HG02571 (cell line): Measurements from ENCODE around the gene RPS6KA4.
"Not testable (repeated sequence)": the region's sequence is repeated elsewhere in the genome, so short reads cannot be mapped to it uniquely, and the experiment has no call there.

ENCODE experiments used
- ATAC-seq: cut with Tn5 transposase; IDR thresholded peaks from one replicate; pipeline ENCODE4 v1.9.1; 2021; ENCODE audit warnings: mild to moderate bottlenecking, moderate library complexity; ENCODE audit not compliant: unreplicated experiment

RPS6KA4 gene

DNA sequence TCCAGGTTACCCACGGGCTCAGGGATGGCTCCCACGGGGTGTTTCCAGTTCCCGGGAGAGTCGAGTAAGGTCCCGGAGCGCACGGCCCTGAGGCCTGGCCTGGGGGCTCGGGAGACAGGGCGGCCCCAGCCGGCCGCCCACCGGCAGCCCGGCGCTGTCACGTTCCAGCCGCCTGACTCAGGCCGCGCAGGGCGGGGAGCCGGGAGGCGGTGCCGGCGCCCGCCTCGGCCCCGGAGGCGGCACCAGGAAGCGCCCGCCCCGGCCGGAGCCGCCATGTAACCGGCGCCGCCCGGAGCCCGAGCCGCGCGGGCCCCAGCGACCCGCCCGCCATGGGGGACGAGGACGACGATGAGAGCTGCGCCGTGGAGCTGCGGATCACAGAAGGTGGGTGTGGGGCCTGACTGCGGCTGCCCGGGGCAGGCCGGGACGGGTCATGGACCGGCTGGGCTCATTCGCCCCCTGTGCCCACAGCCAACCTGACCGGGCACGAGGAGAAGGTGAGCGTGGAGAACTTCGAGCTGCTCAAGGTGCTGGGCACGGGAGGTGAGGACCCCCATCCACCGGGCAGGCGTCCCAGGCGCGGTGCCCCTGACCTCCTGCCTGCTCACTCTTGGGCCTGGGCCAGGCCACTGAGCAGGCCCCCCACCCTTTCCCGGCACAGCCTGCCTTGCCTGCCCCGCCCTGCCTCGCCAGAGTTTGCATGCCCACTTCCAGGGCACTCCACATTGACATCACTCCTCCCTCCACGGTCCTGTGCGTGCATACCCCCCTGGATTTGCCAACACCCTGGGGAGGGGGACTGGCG lies at the start of gene RPS6KA4:
TSS of gene RPS6KA4 (plus strand) at position 256 of the 805 bp plus-strand sequence. CDS start at position 330, 74 bp downstream.
- ATAC-seq, result peak; percentile 44

DNA sequence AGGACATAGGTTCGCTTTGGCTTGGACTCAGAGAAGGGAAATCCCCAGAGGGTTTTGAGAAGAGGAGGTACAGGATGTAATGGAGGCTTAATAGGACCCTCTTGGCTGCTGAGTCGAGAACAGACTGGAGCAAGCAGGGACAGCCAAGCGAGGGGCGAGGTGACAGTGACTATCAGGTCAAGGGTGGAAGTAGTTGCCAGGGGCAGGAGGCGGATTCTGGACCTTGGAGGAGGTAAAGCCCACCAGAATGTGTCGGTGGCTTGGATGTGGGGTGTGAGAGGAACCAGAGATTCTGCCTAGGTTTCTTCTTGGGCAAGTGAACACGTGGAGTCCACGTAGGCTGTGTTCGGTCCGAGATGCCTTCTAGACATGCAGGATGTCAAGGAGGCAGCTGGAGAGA lies 46.0 kb upstream of the RPS6KA4 start:
- no peak for ATAC-seq

DNA sequence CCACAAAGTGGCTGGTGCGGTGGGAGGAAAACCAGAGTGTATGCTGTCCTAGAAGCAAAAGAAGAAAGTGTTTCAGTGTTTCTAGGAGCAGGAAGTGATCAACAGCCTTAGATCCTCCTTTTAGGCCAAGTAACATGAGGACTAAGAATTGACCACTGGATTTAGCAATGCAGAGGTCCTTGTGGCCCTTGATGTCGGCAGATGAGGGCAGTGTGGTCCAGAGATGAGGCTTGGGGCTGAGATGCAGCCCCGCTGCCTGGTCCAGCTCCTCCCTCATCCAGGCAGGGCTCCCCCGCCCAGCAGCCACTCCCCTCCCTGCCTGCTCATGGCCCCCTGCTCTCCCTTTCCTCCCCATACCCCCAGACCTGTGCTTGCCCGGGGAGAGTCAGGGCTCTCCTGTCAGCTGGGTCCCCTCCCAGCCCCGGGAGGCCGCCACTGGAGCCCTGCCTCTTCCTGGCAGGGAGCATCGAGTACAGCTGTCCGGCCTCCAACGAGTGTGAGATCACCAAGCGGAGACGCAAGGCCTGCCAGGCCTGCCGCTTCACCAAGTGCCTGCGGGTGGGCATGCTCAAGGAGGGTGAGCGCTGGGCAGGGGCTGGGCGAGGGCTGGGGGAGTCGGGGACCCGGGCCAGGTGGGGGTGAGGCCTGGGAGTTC lies 45.3 kb upstream of the RPS6KA4 start:
- ATAC-seq, result no peak

DNA sequence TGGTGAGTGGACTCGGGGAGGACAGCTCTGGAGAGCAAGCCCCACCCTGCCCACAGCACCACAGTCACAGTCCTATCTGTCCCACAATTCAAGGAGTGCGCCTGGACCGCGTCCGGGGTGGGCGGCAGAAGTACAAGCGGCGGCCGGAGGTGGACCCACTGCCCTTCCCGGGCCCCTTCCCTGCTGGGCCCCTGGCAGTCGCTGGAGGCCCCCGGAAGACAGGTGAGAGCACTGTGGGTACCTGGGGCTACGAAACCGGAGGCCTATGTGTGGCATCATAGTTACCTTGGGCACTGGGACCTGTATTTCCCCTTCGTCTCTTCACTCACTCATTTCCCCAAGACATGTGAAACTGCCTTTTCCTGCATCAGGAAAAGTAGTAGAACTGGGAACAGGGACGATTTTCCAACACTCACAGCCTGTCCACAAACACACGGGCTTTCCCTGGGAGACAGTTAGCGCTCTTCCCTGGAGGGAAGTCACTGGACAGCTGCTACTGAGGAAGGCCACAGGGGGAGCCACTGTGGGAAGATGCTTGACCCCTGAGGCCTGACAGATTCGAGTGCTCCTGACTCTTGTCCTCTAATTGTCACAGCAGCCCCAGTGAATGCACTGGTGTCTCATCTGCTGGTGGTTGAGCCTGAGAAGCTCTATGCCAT lies 44.7 kb upstream of the RPS6KA4 start:
- ATAC-seq, result no peak

DNA sequence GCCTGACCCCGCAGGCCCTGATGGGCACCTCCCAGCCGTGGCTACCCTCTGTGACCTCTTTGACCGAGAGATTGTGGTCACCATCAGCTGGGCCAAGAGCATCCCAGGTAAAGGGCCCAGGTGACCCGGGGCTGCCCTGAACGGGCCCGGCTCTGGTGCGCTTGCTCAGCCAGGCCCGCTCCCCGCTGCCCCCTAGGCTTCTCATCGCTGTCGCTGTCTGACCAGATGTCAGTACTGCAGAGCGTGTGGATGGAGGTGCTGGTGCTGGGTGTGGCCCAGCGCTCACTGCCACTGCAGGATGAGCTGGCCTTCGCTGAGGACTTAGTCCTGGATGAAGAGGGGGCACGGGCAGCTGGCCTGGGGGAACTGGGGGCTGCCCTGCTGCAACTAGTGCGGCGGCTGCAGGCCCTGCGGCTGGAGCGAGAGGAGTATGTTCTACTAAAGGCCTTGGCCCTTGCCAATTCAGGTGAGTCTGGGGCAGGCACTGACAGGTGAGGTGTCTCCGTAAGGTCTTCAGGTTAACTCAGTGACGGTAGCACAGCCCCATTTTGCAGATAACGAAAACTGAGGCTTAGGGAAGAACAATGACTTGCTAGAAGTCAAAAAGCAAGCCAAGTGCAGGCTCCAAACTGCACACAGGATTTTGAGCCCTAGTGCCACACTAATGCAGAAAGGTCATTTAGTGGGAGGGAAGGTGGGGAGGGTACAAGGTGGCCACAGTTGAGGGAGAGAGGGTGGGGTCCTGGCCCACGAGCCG lies 44.0 kb upstream of the RPS6KA4 start:
- no peak for ATAC-seq

DNA sequence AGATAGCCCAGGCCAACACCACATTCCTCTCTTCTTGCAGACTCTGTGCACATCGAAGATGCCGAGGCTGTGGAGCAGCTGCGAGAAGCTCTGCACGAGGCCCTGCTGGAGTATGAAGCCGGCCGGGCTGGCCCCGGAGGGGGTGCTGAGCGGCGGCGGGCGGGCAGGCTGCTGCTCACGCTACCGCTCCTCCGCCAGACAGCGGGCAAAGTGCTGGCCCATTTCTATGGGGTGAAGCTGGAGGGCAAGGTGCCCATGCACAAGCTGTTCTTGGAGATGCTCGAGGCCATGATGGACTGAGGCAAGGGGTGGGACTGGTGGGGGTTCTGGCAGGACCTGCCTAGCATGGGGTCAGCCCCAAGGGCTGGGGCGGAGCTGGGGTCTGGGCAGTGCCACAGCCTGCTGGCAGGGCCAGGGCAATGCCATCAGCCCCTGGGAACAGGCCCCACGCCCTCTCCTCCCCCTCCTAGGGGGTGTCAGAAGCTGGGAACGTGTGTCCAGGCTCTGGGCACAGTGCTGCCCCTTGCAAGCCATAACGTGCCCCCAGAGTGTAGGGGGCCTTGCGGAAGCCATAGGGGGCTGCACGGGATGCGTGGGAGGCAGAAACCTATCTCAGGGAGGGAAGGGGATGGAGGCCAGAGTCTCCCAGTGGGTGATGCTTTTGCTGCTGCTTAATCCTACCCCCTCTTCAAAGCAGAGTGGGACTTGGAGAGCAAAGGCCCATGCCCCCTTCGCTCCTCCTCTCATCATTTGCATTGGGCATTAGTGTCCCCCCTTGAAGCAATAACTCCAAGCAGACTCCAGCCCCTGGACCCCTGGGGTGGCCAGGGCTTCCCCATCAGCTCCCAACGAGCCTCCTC lies 43.1 kb upstream of the RPS6KA4 start:
- not testable (repeated sequence) for ATAC-seq

DNA sequence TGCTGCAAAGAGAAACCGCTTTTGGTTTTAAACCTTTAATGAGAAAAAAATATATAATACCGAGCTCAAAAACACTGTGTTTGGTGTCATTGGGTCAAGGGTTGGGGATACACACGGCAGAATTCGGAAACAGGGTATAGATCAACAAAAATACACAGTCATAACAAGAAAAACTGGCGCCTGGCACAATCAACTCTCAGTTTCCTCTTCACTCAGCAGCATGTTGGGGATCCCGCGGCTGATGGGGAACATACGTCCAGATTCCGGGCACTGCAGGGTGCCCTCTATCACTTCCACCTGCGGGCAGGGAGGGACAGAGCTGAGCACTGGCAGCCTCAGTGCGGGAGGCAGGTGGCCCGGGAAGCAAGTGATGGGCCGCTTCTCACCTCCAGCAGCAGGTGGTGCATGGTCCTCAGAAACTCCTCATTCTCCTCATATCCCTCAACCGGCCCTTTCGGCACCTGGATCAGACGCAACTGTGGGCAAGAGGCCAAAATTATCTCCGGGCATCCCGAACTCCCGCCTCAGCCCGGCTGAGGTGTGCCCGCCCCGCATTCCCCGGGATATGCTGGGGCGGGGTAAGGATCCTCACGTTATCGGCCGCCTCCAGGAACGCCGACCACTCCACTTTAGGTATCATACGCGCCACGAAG lies 42.2 kb upstream of the RPS6KA4 start:
- no peak for ATAC-seq

DNA sequence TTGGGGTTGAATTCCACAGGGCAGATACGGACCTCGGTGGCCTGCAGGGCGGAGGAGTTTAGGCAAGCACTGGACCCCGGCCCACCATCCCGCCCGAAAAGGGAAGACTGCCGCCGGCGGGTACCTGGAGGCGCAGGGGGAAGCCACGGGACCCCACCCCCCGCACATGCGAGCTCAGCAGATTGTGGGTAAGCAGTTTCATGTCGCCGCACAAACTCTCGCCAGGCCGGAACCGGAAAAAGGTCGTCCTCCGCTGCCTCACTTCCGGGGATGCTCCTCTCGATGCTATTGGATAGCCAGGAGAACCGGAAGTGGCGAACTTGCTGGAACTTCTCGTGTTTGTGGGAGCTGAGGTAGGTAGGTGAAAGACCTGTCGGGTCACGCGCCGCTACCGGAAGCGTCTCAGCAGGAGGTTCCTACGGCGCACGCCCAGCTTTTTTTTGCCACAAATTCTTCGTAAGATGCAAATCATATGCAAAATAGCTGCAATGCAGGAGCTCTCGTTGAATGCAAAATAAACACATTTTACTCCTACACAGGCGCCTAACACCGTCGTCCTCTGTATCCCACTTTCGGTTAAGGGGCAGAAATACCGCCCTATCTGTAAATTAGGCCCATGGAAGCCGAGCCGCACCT lies 41.5 kb upstream of the RPS6KA4 start, which contains the start of gene TRMT112:
TSS of gene TRMT112 (minus strand) at position 235 of the 636 bp plus-strand sequence. CDS start at position 202, 33 bp downstream.
- ATAC-seq, result peak; percentile 59

DNA sequence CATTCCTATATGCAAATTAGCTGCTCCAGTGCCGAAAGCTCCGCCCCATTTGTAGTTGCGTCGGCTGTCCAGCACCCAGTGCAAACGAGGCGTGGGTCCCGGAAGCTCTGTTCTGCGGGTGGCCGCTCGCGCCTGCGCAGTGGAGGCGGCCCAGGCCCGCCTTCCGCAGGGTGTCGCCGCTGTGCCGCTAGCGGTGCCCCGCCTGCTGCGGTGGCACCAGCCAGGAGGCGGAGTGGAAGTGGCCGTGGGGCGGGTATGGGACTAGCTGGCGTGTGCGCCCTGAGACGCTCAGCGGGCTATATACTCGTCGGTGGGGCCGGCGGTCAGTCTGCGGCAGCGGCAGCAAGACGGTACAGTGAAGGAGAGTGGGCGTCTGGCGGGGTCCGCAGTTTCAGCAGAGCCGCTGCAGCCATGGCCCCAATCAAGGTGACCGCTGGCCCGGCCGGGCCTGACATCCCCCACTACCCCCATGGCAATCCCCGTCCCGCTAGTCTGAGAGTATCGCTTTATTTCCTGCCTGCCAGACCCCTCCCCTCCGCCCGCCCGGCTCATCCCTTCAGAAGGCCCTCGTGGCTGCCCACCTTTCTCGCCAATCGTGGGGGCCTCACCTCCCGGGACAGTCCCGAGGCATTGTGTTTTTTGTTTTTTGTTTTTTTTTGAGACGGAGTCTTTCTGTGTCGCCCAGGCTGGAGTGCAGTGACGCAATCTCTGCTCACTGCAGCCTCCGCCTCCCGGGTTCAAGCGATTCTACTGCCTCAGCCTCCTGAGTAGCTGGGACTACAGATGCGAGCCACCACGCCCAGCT lies 40.8 kb upstream of the RPS6KA4 start, which contains the start of gene PRDX5:
TSS of gene PRDX5 (plus strand) at position 161 of the 805 bp plus-strand sequence. CDS start at position 256, 95 bp downstream.
- ATAC-seq, result peak; percentile 72

DNA sequence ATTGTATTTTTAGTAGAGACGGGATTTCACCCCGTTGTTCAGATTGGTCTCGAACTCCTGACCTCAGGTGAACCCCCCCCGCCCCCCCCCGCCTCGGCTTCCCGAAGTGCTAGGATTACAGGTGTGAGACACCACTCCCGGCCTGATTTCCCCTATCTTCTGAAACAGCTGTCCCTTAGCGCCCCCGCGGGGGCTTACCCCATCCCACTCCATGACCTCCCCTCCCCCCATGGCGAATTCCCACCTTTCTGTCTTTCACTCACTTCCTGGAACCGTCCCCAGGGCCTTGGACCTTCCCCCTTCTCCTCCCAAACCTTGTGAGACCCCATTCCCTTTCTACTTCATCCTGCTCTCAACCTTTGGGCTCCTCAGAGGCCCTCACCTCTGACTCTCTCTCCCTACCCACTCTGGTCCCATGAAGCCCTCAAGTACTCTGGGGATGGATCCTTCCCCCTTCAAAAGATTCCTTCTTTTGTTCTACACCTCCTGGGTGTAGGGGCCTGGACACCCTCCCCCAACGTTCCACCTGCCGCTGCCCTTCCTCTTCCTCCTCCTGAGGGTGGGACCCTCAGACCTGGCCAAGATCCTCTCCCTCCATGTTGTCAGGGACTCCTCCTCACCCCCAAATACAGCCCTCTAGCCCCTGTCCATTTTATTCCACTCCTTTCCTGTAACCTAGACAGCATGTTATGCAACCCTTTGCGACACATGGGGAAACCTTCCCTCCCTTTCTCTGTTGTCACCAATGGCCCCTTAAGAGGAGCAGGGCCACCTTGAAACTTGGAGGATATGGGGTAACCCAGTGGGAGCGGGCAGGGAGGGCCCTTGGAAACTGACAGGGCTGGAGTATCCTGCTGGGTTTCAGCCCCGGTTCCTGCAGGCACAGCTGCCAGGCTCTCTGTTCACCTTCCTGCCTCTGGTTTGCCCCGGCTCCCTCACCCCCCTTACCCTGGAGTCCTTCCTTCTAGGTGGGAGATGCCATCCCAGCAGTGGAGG lies 39.9 kb upstream of the RPS6KA4 start:
- ATAC-seq, result no peak

DNA sequence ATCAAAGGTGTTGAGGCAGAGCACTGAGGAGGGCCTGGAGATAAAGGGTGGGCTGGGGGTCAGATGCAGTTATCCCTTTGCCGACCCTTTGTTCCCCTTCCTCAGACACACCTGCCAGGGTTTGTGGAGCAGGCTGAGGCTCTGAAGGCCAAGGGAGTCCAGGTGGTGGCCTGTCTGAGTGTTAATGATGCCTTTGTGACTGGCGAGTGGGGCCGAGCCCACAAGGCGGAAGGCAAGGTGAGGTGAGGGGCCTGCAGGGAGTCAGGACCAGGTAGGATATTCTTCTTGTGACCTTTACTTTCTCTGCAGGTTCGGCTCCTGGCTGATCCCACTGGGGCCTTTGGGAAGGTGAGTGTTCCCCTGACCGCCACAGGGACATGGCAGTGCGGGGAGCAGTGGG lies 38.4 kb upstream of the RPS6KA4 start:
- ATAC-seq, result no peak

DNA sequence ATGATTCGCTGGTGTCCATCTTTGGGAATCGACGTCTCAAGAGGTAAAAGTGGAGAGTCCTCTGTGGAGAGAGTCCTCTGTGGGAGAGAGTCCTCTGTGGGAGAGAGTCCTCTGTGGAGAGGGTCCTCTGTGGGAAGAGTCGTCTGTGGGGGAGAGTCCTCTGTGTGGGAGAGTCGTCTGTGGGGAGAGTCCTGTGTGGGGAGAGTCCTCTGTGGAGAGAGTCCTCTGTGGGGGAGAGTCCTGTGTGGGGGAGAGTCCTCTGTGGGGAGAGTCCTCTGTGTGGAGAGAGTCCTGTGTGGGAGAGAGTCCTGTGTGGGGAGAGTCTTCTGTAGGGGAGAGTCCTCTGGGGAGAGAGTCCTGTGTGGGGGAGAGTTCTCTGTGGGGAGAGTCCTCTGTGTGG lies 37.9 kb upstream of the RPS6KA4 start:
- no peak for ATAC-seq

DNA sequence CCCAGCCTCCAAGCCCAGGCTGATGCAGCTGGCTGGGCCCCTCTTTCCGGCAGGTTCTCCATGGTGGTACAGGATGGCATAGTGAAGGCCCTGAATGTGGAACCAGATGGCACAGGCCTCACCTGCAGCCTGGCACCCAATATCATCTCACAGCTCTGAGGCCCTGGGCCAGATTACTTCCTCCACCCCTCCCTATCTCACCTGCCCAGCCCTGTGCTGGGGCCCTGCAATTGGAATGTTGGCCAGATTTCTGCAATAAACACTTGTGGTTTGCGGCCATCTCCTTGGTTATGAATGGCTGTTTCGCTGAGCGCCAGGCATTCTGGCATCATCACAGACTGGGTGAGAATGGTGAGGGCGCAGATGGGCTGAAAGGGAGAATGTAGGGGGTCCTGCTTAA lies 37.4 kb upstream of the RPS6KA4 start:
- no peak for ATAC-seq

DNA sequence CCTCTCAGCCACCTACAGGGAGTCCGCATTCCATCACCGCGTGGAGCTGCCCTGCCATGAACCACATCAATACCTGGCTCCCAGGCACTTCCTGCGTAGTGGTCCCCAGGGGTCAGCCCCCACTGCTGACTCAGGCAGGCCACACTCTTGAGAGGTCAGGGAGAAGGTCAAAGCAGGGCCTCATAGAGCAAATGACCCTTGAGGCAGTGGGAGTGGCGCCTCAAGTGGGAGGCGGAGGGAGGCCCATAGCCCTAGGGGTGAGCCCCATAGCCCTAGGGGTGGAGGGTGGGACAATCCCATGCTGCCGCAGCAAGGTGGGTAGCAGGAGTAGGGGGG lies 36.1 kb upstream of the RPS6KA4 start:
- ATAC-seq, result no peak

DNA sequence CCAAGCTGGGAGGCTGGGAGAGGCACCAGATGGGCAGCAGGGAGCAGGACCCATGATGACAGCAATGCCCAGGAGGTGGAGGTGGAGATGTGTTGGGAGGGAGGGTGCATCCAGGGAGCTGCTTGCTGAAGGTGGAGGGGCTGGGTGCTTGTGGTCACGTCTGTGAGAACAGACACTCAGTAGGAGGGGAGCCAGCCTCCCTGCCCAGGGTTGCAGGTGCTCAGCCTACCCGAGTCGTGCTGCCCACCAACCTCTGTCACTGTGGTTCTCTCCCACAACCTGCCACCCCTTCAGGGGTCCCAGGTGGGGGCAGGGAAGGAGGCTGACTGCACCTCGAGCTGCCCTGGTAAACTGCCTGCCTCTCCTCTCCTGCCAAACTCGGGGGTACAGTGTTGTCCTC lies 35.6 kb upstream of the RPS6KA4 start:
- no peak for ATAC-seq

DNA sequence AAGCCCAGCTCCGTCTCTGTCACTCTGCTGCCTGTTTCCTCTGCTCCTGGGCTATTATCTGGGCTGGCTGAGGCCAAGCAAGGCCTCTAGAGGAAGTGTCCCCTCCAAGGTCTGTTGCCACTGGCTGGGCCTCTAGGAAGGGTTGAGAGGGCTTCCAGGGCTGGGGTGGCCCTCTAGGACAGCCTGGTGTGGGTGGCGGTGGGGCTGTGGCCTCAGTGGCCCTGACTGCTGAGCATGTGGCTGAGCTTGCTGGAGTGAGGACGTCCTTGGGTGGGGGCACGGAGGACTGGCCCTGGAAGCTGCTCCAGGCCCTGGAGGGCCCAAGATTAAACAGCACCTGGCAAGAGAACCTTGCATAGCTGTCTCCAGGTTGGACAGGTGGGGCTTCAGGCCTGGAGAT lies 35.0 kb upstream of the RPS6KA4 start:
- not testable (repeated sequence) for ATAC-seq
